GM19467 (cell line): ENCODE data around the gene SYNM.
A peak's percentile ranks its signal among the peaks of the same experiment; 100 is the strongest.

Experiments used
- ATAC-seq: cut with Tn5 transposase; IDR thresholded peaks from one replicate; pipeline ENCODE4 v1.9.1; 2021; ENCODE audit warnings: mild to moderate bottlenecking, moderate library complexity; ENCODE audit not compliant: unreplicated experiment

The SYNM gene

GRCh38 chr15:99085413-99086326 lies 19.2 kb upstream of the SYNM start:
- no peak for ATAC-seq

DNA sequence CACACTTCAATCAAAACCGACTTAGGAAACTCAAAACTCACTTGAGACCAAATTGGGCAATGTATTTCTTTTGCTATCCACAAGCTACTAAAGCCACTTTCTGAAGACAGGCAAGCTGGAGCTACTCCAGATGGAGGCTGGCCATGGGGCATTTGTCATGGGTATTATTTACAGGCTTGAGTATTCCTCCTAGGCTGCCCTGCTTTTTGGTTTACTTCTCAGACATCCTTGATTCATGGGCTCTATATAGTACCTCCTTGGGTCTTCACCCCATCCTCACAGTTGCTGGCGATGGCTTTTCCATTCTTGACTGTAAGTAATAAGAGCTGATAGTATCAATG lies 18.6 kb upstream of the SYNM start:
- ATAC-seq: no peak

- no peak for ATAC-seq
Measured at GRCh38 chr15:99087405-99087943, 17.4 kb upstream of the SYNM start.

DNA sequence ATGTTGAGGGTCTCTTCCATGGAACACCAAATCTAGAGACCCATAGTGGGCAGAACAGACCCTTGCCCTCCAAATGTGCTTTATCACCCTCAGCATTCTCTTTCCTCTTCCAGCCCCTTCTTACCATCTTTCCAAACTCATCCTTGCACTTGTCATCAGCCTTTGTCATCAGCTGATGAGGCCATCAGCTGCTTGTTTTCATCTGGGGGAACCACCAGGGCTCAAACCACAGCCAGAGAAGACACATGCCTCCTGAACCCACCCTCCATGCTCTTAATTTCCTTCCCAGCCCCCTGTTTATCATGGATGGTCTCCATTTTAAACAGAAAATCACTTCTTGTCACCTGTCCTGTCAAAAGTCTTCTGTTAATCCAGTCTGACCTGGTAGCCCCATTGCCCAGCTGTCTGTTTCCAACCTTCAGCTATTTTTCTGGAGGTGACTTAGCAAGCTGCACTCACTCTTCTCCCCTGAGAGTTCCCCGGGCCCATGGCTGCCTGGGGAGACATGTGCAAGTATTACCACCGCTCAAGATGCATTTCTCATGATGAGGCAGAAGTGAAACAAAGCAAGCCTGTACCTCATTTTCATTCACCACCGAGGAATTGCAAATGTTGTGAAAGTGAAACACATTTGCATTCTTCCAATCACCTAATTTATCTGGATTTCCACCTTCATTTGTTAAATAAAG lies 14.7 kb upstream of the SYNM start:
- peak; percentile 100 for ATAC-seq

DNA sequence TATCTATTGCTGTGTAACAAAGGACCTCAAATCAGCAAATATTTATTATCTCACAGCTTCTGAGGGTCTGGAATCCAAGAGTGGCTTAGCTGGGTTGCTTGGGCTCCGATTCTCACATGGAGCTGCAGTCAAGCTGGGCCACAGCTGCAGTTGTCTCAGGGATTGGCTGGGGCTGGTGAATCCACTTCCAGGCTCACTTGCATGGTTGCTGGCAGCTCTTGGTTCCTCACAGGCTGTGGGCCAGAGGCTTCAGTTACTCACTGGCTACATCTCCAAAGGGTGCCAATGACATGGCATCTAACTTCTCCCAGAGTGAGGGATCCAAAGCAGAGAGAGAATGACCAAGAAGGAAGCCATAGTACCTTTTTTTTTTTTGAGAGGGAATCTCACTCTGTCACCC lies 13.9 kb upstream of the SYNM start:
- ATAC-seq: no peak

GRCh38 chr15:99092554-99093172 lies 12.2 kb upstream of the SYNM start:
- no peak for ATAC-seq

- no peak for ATAC-seq
Measured at GRCh38 chr15:99095626-99096025, 9.3 kb upstream of the SYNM start.

- no peak for ATAC-seq
Measured at GRCh38 chr15:99096173-99096893, 8.5 kb upstream of the SYNM start.

GRCh38 chr15:99096894-99097426 lies 7.9 kb upstream of the SYNM start:
- ATAC-seq: no peak

DNA sequence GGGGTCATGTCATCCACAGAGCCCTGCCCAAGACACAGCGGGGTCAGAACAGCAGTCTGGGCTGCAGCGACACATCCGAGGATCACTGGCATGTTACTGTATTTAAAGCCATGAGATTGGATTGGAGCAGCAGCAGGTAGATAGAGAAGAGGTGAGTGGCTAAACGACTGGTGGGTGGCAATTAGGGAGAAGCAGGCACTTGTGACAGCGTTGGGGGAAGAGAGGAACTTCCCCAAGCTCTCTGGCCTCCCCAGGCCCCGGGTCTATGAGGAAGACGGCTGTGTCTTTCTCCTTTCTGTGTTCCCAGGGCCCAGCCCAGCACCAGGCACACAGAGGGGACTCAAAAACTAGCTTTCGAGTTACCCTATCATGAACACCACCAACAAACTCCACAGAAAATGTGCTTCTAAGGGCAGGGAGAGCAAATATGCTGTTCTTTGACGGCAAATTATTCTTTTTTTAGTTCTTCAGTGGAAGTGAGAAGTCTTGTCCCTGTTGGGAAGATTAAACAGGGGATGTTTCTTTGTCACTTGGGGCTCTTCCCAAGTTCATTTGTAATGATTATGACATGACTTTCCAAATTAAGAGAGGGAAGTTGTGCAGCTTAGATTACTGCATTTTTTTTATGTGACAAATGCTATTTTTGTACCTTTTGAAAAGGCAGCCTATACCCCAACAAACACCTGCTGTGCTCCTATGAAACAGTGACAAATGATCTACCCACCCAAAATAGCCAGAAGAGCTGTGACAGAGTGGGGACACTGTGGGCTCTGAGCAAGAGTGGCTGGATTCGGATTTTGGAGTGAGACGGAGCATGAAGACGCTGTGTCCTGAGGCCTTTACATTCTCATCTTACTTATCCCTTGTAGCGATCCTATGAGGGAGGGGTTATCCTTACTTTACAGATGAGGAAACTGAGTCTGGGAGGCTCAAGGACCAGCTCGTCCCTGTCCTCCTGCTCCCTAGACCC lies 7.2 kb upstream of the SYNM start:
- ATAC-seq: no peak

DNA sequence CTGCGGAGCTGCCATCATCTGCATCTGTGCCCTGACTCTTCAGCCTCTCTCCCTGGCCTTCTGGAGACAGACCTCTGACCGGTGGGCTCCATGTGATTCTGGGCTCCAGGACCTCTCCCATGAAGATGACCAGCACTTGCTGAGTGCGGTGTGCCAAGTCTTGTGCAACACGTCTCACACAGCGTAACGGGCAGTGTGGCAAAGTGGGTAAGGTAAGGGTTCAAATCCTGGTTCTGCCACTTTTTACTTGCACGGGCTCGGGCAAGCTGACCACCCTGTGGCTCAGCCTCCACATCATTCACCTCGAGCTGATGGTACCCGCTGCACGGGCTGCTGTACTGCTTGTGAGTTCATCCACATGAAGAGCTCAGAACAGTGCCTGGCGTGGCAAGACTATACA lies 6.5 kb upstream of the SYNM start:
- no peak for ATAC-seq

- ATAC-seq: no peak
Measured at GRCh38 chr15:99098991-99099390, 5.9 kb upstream of the SYNM start.

- no peak for ATAC-seq
Measured at GRCh38 chr15:99099661-99100060, 5.2 kb upstream of the SYNM start.

GRCh38 chr15:99100245-99101173 lies 4.4 kb upstream of the SYNM start:
- ATAC-seq: peak; percentile 34

- ATAC-seq: no peak
Measured at GRCh38 chr15:99101501-99101900, 3.4 kb upstream of the SYNM start.

GRCh38 chr15:99102332-99103235 lies 2.3 kb upstream of the SYNM start:
- ATAC-seq: no peak

DNA sequence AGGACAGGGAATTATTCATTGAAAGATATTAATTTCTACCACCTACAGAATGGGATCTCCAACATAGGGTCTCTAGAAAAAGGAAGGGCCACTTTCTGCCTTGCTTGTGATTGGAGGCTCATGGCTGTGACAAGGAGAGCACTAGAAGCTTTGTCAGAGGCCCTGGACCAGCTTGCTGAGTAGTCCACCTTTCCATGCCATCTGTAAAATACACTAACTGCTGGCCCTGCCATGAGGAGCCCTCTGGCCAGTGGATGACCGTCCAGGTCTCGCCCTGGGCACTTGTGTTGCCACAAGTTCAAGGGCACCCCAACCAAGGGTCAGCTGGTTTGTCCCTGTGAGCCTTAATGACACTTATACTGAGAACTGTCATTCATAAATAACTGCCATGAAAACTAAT lies 1.6 kb upstream of the SYNM start:
- no peak for ATAC-seq
